ENCODE data around the gene CMIP. TPM values are rescaled to one million over a fixed set of nuclear protein-coding genes. Genes with fewer than 3 reads are reported as not detected.

CMIP gene
- total RNA-seq, 1 experiment from 2014 or later, result 63.7 TPM

DNA sequence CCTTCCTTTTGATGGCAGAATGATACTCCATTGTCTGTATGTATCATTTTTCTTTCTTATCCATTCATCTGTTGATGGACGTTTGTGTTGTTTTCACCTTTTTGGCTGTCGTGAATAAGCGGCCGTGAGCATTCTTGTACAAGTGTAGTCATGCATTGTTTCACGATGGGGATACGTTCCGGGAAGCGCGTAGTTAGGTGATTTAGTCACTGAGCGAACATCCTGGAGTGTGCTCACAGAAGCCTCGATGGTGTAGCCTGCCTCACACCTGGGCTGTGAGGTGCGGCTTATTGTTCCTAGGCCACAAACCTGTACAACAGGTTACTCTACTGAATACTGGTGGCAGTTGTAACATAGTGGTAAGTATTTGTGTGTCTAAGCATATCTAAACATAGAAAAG, 136.5 kb downstream of the CMIP start:
- H3K4me3 Mint-ChIP-seq, result no peak overlapping the region
- CTCF ChIA-PET, result no interaction called here
- TF ChIP-seq STAT6 (CRISPR knock-in tag; conservative IDR thresholded peaks at IDR 0.05; ENCODE audit: low read depth), result no peak
- TF ChIP-seq ESRRA (CRISPR knock-in tag; IDR thresholded peaks at IDR 0.05; ENCODE audit: borderline replicate concordance), result no peak
- no peak for TF ChIP-seq MLX (CRISPR knock-in tag; IDR thresholded peaks at IDR 0.05)
- no peak for TF ChIP-seq KAT7 (CRISPR knock-in tag; IDR thresholded peaks at IDR 0.05; ENCODE audit: borderline replicate concordance)
- no peak for TF ChIP-seq ATF6 (CRISPR knock-in tag; IDR thresholded peaks at IDR 0.05)
- no peak for TF ChIP-seq NR3C1 (CRISPR knock-in tag; conservative IDR thresholded peaks at IDR 0.05; ENCODE audit: low read depth)
- TF ChIP-seq, protein P1, sequence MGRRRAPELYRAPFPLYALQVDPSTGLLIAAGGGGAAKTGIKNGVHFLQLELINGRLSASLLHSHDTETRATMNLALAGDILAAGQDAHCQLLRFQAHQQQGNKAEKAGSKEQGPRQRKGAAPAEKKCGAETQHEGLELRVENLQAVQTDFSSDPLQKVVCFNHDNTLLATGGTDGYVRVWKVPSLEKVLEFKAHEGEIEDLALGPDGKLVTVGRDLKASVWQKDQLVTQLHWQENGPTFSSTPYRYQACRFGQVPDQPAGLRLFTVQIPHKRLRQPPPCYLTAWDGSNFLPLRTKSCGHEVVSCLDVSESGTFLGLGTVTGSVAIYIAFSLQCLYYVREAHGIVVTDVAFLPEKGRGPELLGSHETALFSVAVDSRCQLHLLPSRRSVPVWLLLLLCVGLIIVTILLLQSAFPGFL (CRISPR knock-in tag; IDR thresholded peaks at IDR 0.05; ENCODE audit: borderline replicate concordance), result no peak
- TF ChIP-seq ZBTB43 (CRISPR knock-in tag; IDR thresholded peaks at IDR 0.05), result no peak
- no peak for TF ChIP-seq NR2C2 (CRISPR knock-in tag; IDR thresholded peaks at IDR 0.05)
- no peak for TF ChIP-seq ELF4 (CRISPR knock-in tag; IDR thresholded peaks at IDR 0.05; ENCODE audit: low read depth)
- peaks cover 19% of the 10 kb centered on the region for H3K4me1 Mint-ChIP-seq
- peak overlapping the region; percentile 10; the same call in 1 of the 2 replicates for H3K27ac Mint-ChIP-seq
- no peaks in the 10 kb centered on the region for H3K9me3 Mint-ChIP-seq
- POLR2A ChIA-PET, result no interaction called here
- H3K27me3 Mint-ChIP-seq (ENCODE audit: low read depth), result no peaks in the 10 kb centered on the region
- ATAC-seq (no peak), DNase-seq (ENCODE audit: low spot score) (no peak)
- no peaks in the 10 kb centered on the region for H3K36me3 Mint-ChIP-seq

DNA sequence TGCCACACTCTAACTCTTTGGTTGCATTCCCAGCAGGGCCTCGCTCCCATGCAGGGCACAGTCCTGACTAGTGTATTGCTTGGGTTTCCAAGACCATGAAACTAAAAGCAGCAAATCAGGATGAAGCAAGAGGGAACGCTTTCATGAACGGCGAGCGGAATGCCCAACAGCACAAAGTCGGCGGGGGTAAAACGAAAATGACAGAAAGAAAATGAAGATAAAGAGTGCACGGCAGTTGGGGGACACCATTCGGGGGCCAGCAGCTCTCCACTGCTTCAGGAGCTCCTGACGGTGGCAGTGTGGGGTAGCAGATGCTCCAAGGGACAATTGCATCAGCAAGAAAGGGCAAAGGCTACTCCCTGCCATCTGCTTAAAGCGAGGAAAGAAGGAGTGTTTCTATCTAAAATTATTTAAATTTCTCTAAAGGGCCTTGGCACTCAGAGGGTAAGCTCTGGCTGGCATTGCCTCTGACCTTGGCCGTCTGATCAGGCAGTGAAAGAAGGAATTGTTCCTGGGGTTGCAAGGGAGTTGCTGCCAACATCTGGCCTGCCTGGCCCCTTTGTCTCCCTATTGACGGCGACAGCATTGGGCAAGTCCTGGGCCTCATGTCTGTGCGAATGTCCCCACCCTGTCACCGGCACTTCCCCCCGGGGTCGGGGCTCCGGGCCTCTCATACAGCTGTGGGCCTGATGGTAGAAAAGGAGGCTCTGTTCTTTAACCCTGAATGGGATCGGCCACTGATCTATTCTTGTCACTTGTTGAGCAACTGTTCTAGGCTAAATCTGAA, 138.2 kb downstream of the CMIP start:
- peaks cover 27% of the 10 kb centered on the region for H3K4me1 Mint-ChIP-seq
- TF ChIP-seq GABPB1 (CRISPR knock-in tag; IDR thresholded peaks at IDR 0.05) (peak; percentile 98), KAT7 (CRISPR knock-in tag; IDR thresholded peaks at IDR 0.05; ENCODE audit: borderline replicate concordance) (no peak)
- H3K27ac Mint-ChIP-seq, result peak overlapping the region; percentile 69
- no peak overlapping the region for H3K4me3 Mint-ChIP-seq
- H3K9me3 Mint-ChIP-seq, result no peaks in the 10 kb centered on the region
- DNase-seq (ENCODE audit: low spot score) (no peak), ATAC-seq (peak; percentile 27)
- H3K36me3 Mint-ChIP-seq, result no peaks in the 10 kb centered on the region
- CTCF ChIA-PET, result interaction anchor here (0.6 to 1.4 kb wide), 9 partner anchors 10 to 188 kb away, joined by 3 to 6 read pairs (median 3); no protein-coding TSS in a partner anchor
- no peaks in the 10 kb centered on the region for H3K27me3 Mint-ChIP-seq (ENCODE audit: low read depth)
- POLR2A ChIA-PET, result no interaction called here

Data from WTC11 (cell line).